ENCODE results near the gene CNDP1. TPM values are rescaled to one million over a fixed set of nuclear protein-coding genes. Genes with fewer than 3 reads are reported as not detected.

Gene CNDP1
- total RNA-seq, 4 donors from 2014 or later: 0.24 to 1.0 (median 0.90) TPM; not detected in 1

GRCh38 chr18:74550886-74551285 is 16.6 kb downstream of the CNDP1 start:
- Histone ChIP-seq H3K4me3 (no peak overlapping the region), H3K36me3 (no peaks in the 10 kb centered on the region), H3K4me1 (no peaks in the 10 kb centered on the region), H3K27ac (no peak overlapping the region), H3K27me3 (no peaks in the 10 kb centered on the region), H3K9me3 (peaks cover 0 to 6% of the 10 kb centered on the region in 2 donors)
- TF ChIP-seq, protein P1, sequence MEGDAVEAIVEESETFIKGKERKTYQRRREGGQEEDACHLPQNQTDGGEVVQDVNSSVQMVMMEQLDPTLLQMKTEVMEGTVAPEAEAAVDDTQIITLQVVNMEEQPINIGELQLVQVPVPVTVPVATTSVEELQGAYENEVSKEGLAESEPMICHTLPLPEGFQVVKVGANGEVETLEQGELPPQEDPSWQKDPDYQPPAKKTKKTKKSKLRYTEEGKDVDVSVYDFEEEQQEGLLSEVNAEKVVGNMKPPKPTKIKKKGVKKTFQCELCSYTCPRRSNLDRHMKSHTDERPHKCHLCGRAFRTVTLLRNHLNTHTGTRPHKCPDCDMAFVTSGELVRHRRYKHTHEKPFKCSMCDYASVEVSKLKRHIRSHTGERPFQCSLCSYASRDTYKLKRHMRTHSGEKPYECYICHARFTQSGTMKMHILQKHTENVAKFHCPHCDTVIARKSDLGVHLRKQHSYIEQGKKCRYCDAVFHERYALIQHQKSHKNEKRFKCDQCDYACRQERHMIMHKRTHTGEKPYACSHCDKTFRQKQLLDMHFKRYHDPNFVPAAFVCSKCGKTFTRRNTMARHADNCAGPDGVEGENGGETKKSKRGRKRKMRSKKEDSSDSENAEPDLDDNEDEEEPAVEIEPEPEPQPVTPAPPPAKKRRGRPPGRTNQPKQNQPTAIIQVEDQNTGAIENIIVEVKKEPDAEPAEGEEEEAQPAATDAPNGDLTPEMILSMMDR (IDR thresholded peaks at IDR 0.05): no peak
- TF ChIP-seq POLR2A (IDR thresholded peaks at IDR 0.05): no peak
- intact Hi-C loops (cut with DNase I; ENCODE audit: low total_unique reads): loop anchor here (10.0 kb wide), 1 partner anchor 356 kb away; no protein-coding TSS in a partner anchor
- DNase-seq: no peak

DNA sequence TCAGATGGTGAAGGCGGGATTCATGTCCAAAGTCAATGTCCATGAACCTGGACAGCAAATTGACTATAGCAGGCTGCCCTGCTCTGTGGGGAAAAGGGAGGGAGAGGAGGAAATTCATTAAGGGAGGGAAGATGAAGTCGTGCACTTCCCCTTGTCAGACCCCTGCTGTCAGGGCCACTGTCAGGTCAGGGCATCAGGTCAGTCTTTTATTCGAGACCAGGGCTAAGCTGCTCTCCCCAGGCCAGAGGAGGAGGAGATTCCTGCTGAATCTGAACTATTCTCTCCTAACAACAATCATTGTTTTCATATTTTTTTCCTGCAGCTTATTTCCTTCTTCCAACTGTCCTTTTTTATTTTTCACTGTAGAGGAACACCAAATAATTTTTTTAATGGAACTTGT is 17.2 kb downstream of the CNDP1 start:
- H3K9me3 ChIP-seq: peaks cover 0 to 6% of the 10 kb centered on the region in 2 donors
- H3K4me3 ChIP-seq: no peak overlapping the region
- H3K27ac ChIP-seq: no peak overlapping the region
- intact Hi-C loops (cut with DNase I; ENCODE audit: low total_unique reads): loop anchor here (10.0 kb wide), 1 partner anchor 357 kb away; no protein-coding TSS in a partner anchor
- H3K4me1 ChIP-seq: no peaks in the 10 kb centered on the region
- TF ChIP-seq, protein P1 (IDR thresholded peaks at IDR 0.05): no peak
- TF ChIP-seq POLR2A (IDR thresholded peaks at IDR 0.05): no peak
- no peak for DNase-seq
- no peaks in the 10 kb centered on the region for H3K27me3 ChIP-seq
- H3K36me3 ChIP-seq: no peaks in the 10 kb centered on the region

DNA sequence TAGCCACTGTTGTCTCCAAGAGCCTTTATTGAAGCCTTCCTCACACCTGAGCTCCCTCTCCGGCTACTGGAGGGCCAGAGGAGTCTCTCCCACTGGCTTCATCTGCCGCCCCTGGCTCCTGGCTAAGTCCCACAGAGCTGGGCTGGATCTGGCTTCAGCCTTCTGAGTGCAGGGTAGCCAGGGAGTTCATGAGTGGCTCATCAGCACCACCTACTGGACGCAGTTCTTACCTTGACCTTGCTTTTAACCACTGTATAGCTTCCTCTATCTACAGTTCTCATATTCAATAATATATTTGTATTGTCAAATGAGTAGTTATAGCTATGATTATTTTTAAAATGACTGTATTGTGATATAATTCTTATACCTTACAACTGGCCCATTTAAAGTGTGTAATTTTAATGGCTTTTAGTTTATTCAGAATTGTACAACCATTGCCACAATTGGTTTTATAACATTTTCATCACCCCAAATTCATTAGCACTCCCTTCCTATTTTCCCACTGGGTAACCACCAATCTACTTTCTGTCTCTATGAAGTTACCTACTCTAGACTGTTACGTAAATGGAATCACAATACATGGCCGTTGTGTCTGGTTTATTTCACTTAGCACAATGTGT is 17.7 kb downstream of the CNDP1 start:
- DNase-seq: peak; percentile 67 to 73
- intact Hi-C loops (cut with DNase I; ENCODE audit: low total_unique reads): loop anchor here (10.0 kb wide), 1 partner anchor 357 kb away; no protein-coding TSS in a partner anchor
- TF ChIP-seq, protein P1 (IDR thresholded peaks at IDR 0.05): peak; percentile 61 to 72 (median 68)
- TF ChIP-seq POLR2A (IDR thresholded peaks at IDR 0.05): no peak
- Histone ChIP-seq H3K4me1 (no peaks in the 10 kb centered on the region), H3K4me3 (no peak overlapping the region), H3K9me3 (peaks cover 0 to 6% of the 10 kb centered on the region in 2 donors), H3K36me3 (no peaks in the 10 kb centered on the region), H3K27ac (no peak overlapping the region), H3K27me3 (no peaks in the 10 kb centered on the region)

DNA sequence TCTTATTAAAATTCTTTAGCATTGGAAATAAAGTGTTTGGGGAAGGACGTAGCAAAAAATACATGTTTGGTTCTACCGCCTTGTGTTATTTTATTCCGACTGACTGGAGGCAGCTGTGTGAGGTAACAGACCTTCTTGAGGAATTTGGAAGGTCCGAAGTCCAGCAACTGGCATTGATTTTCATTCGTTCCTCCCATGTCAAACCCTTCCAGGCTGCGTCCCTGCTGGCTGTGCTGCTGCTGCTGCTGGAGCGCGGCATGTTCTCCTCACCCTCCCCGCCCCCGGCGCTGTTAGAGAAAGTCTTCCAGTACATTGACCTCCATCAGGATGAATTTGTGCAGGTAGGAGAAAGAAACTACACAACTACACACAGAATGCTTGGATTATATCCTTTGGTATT is 21.8 kb downstream of the CNDP1 start:
- Histone ChIP-seq H3K27ac (no peak overlapping the region), H3K4me3 (no peak overlapping the region), H3K9me3 (no peaks in the 10 kb centered on the region), H3K27me3 (no peaks in the 10 kb centered on the region), H3K36me3 (no peaks in the 10 kb centered on the region), H3K4me1 (no peaks in the 10 kb centered on the region)
- TF ChIP-seq, protein P1 (IDR thresholded peaks at IDR 0.05): no peak
- no peak for TF ChIP-seq POLR2A (IDR thresholded peaks at IDR 0.05)
- intact Hi-C loops (cut with DNase I; ENCODE audit: low total_unique reads): loop anchor here (10.0 kb wide), 1 partner anchor 361 kb away; no protein-coding TSS in a partner anchor
- DNase-seq: no peak

GRCh38 chr18:74558096-74558495 is 23.8 kb downstream of the CNDP1 start:
- Histone ChIP-seq H3K27ac (no peak overlapping the region), H3K9me3 (no peaks in the 10 kb centered on the region), H3K4me1 (no peaks in the 10 kb centered on the region), H3K36me3 (no peaks in the 10 kb centered on the region), H3K27me3 (no peaks in the 10 kb centered on the region), H3K4me3 (no peak overlapping the region)
- intact Hi-C loops (cut with DNase I; ENCODE audit: low total_unique reads): loop anchor here (10.0 kb wide), 1 partner anchor 363 kb away; no protein-coding TSS in a partner anchor
- TF ChIP-seq, protein P1 (IDR thresholded peaks at IDR 0.05): no peak
- no peak for TF ChIP-seq POLR2A (IDR thresholded peaks at IDR 0.05)
- no peak for DNase-seq
